BJ (cell line): ENCODE data around the gene ALK. TPM values are rescaled to one million over a fixed set of nuclear protein-coding genes. Genes with fewer than 3 reads are reported as not detected.

ENCODE experiments used
- CTCF ChIA-PET: fragments of 350-600 bp; formaldehyde crosslinking; extraction: SDS; loops from one replicate; lab custom pipeline; 2021; ENCODE audit warnings: antibody characterized with exemption, inconsistent platforms; lab: Yijun Ruan, JAX
- POLR2A ChIA-PET: fragments of 300-600 bp; sonication (Branson Sonifier 250); formaldehyde crosslinking; extraction: SDS; loops from one replicate; lab custom pipeline; 2021; ENCODE audit warnings: antibody characterized with exemption; lab: Charles Lee
- DNase-seq: peaks from one replicate; pipeline ENCODE4 v3.0.0-alpha.2; 2011; ENCODE audit warnings: low read depth
- H3K27me3 ChIP-seq: 2 replicates; pipeline ENCODE4 v1.6.0; 2011; ENCODE audit warnings: low read length; ENCODE audit not compliant: control insufficient read depth, insufficient read depth
- H3K36me3 ChIP-seq: 2 replicates; pipeline ENCODE4 v1.5.1; 2011; ENCODE audit warnings: low read length; ENCODE audit not compliant: control insufficient read depth, insufficient read depth
- H3K4me3 ChIP-seq: 2 replicates; pipeline ENCODE4 v1.5.1; 2011; ENCODE audit warnings: low read depth, mild to moderate bottlenecking, control low read depth, low read length
- CTCF ChIP-seq: IDR thresholded peaks from 2 replicates; pipeline ENCODE4 v1.5.1; 2011; ENCODE audit warnings: low read depth, mild to moderate bottlenecking, control low read depth, inconsistent platforms, low read length, moderate library complexity; ENCODE audit not compliant: insufficient read depth
- polyA plus RNA-seq: library from polyadenylated mRNA; depleted of rRNA; stranded (reverse); fragments of >200 nt; gene quantifications from 2 replicates; pipeline ENCODE4 v1.2.3, GENCODE V29; 2011

ALK gene
- polyA plus RNA-seq, 1 experiment, result not detected

- no peak for DNase-seq
- Histone ChIP-seq H3K27me3 (no peaks in the 10 kb centered on the region; the same call in none of the 2 replicates), H3K36me3 (no peaks in the 10 kb centered on the region), H3K4me3 (no peak overlapping the region)
- TF ChIP-seq CTCF, result no peak
- CTCF ChIA-PET, result interaction anchor here (0.9 kb wide), 1 partner anchor 21 kb away, joined by 3 read pairs; no protein-coding TSS in a partner anchor
- POLR2A ChIA-PET, result no interaction called here
Observed at GRCh38 chr2:29558097-29558496, 363.3 kb downstream of the ALK start.

- Histone ChIP-seq H3K27me3 (no peaks in the 10 kb centered on the region; the same call in none of the 2 replicates), H3K4me3 (no peak overlapping the region), H3K36me3 (no peaks in the 10 kb centered on the region)
- TF ChIP-seq CTCF, result no peak
- DNase-seq, result no peak
- POLR2A ChIA-PET, result no interaction called here
- CTCF ChIA-PET, result no interaction called here
Observed at GRCh38 chr2:29557268-29557667, 364.1 kb downstream of the ALK start.

GRCh38 chr2:29549069-29549380, 372.4 kb downstream of the ALK start:
- H3K4me3 ChIP-seq, result no peak overlapping the region
- CTCF ChIA-PET, result no interaction called here
- TF ChIP-seq CTCF, result no peak
- H3K27me3 ChIP-seq, result peaks cover 5% of the 10 kb centered on the region
- DNase-seq, result no peak
- POLR2A ChIA-PET, result no interaction called here
- no peaks in the 10 kb centered on the region for H3K36me3 ChIP-seq

GRCh38 chr2:29544917-29545316, 376.5 kb downstream of the ALK start:
- ChIA-PET POLR2A (no interaction called here), CTCF (no interaction called here)
- Histone ChIP-seq H3K4me3 (no peak overlapping the region), H3K27me3 (peaks cover 6% of the 10 kb centered on the region; the same call in 1 of the 2 replicates), H3K36me3 (no peaks in the 10 kb centered on the region)
- DNase-seq, result no peak
- no peak for TF ChIP-seq CTCF

- H3K4me3 ChIP-seq, result no peak overlapping the region
- CTCF ChIA-PET, result no interaction called here
- no peaks in the 10 kb centered on the region for H3K36me3 ChIP-seq
- no peak for DNase-seq
- peaks cover 6% of the 10 kb centered on the region; the same call in 1 of the 2 replicates for H3K27me3 ChIP-seq
- no peak for TF ChIP-seq CTCF
- POLR2A ChIA-PET, result no interaction called here
Observed at GRCh38 chr2:29544031-29544430, 377.4 kb downstream of the ALK start.
